Keratinocyte (primary cell): ENCODE measurements around the gene CCT2. TPM values are rescaled to one million over a fixed set of nuclear protein-coding genes. Genes with fewer than 3 reads are reported as not detected.

Experiments used
- DNase-seq: peaks from one replicate; pipeline ENCODE4 v3.0.0-alpha.2; 2011; ENCODE audit warnings: low read depth, missing footprints, low spot score
- FAIRE-seq: peaks from 2 replicates; lab custom pipeline; 2011; peaks lifted over from hg19 to GRCh38; lab: Jason Lieb, UNC
- H2AFZ ChIP-seq: 2 replicates; pipeline ENCODE4 v1.6.0; 2012; ENCODE audit warnings: low read length, control low read depth, inconsistent platforms; ENCODE audit not compliant: control insufficient read depth
- H3K27ac ChIP-seq: 2 replicates; pipeline ENCODE4 v1.5.1; 2011; ENCODE audit warnings: low read length; ENCODE audit not compliant: control insufficient read depth, insufficient read depth
- H3K27me3 ChIP-seq: 3 replicates; pipeline ENCODE4 v1.6.0; 2011; ENCODE audit warnings: low read length; ENCODE audit not compliant: control insufficient read depth, insufficient read depth; ENCODE audit errors: extremely low read depth
- H3K36me3 ChIP-seq, 2 experiments: 2 replicates in 1 of 2; 3 replicates in 1 of 2; pipeline ENCODE4 v1.5.1; 2011; ENCODE audit warnings: low read length in 2 of 2, mild to moderate bottlenecking in 1 of 2; ENCODE audit not compliant: control insufficient read depth in 2 of 2, insufficient read depth in 2 of 2; ENCODE audit errors: extremely low read depth in 1 of 2
- H3K4me1 ChIP-seq: 3 replicates; pipeline ENCODE4 v1.5.1; 2011; ENCODE audit warnings: low read length; ENCODE audit not compliant: control insufficient read depth, insufficient read depth; ENCODE audit errors: extremely low read depth
- H3K4me2 ChIP-seq: 3 replicates; pipeline ENCODE4 v1.6.0; 2011; ENCODE audit warnings: low read depth, low read length; ENCODE audit not compliant: control insufficient read depth, insufficient read depth; ENCODE audit errors: extremely low read depth
- H3K4me3 ChIP-seq, 3 experiments: fragments of 200-600 bp in 1 of 3; sonication (generic) in 1 of 3; 2 replicates in 2 of 3; 3 replicates in 1 of 3; pipeline ENCODE4 v1.5.1; 2011 to 2016; ENCODE audit warnings: low read length in 3 of 3, mild to moderate bottlenecking in 3 of 3, control low read depth in 2 of 3, inconsistent platforms in 1 of 3, low read depth in 1 of 3, mixed read lengths in 1 of 3, mixed run types in 1 of 3, moderate library complexity in 1 of 3; ENCODE audit not compliant: control insufficient read depth in 2 of 3, insufficient read depth in 2 of 3; ENCODE audit errors: extremely low read depth in 1 of 3
- H3K79me2 ChIP-seq: 2 replicates; pipeline ENCODE4 v1.6.0; 2012; ENCODE audit warnings: low read length; ENCODE audit not compliant: control insufficient read depth, insufficient read depth
- H3K9ac ChIP-seq: 3 replicates; pipeline ENCODE4 v1.6.0; 2011; ENCODE audit warnings: low read length; ENCODE audit not compliant: control insufficient read depth, insufficient read depth; ENCODE audit errors: extremely low read depth
- H3K9me1 ChIP-seq: 3 replicates; pipeline ENCODE4 v1.6.0; 2011; ENCODE audit warnings: low read length; ENCODE audit not compliant: control insufficient read depth, insufficient read depth; ENCODE audit errors: extremely low read depth
- H3K9me3 ChIP-seq: 2 replicates; pipeline ENCODE4 v1.5.1; 2012; ENCODE audit warnings: low read depth, low read length; ENCODE audit not compliant: control insufficient read depth
- H4K20me1 ChIP-seq: 3 replicates; pipeline ENCODE4 v1.6.0; 2011; ENCODE audit warnings: low read length; ENCODE audit not compliant: control insufficient read depth, insufficient read depth; ENCODE audit errors: extremely low read depth
- EZH2 ChIP-seq: IDR thresholded peaks from one replicate; pipeline ENCODE4 v1.6.1; 2012; ENCODE audit warnings: inconsistent platforms, mild to moderate bottlenecking, low read length, moderate library complexity
- dilution Hi-C: fragments of 300-500 bp; cut with MboI; formaldehyde crosslinking; loops from one replicate; pipeline ENCODE4 v1.7.0; 2020; ENCODE audit warnings: low sequenced_read_pairs; ENCODE audit not compliant: extremely low pct_ligation_motif_present
- polyA plus RNA-seq, 5 experiments: library from polyadenylated mRNA; depleted of rRNA in 3 of 5; stranded (reverse) in 3 of 5; stranded (forward) in 1 of 5; unstranded in 1 of 5; fragments of >200 nt; gene quantifications; 1 replicate in 1 of 5; 2 replicates in 3 of 5; 3 replicates in 1 of 5; pipeline versions ENCODE4 v1.2.1 to v1.2.3, GENCODE V29; 2011 to 2012; ENCODE audit warnings: missing spikeins in 2 of 5, low read depth in 1 of 5, low replicate concordance in 1 of 5
- TF ChIP-seq, protein P1 (sequence below), 3 experiments: IDR thresholded peaks in 1 of 3; conservative IDR thresholded peaks in 1 of 3; optimal IDR thresholded peaks in 1 of 3; 2 replicates in 2 of 3; 3 replicates in 1 of 3; pipeline versions ENCODE3 to v1.5.1; 2011; ENCODE audit warnings: low read length in 3 of 3, mild to moderate bottlenecking in 3 of 3, moderate library complexity in 2 of 3, control low read depth in 1 of 3, inconsistent platforms in 1 of 3; ENCODE audit not compliant: insufficient read depth in 2 of 3; ENCODE audit errors: extremely low read depth in 1 of 3

The CCT2 gene
- polyA plus RNA-seq, 1 donor (not counting 4 experiments of a cell fraction or from before 2014, with no cell fraction given): 365 TPM

DNA sequence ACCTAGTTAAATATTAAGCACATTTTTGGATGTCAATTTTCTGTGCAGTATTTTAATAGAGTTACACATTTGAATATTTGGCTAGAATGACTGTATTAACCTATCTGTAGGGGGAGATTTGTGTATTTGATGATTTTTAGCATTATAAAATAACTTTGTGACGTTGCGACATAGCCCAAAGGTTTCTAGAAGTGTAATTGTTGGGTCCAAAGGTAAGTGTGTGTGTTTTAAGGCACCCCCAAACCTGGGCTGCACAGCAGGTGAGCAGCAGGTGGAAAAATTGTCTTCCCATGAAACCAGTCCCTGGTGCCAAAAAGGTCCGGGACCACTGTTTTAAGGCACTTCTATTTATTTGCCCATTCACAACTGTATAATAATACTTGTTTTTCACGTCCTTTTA, 3.3 kb downstream of the CCT2 start:
- FAIRE-seq: no peak
- peaks cover 17 to 33% of the 10 kb centered on the region in 2 experiments for H3K36me3 ChIP-seq

DNA sequence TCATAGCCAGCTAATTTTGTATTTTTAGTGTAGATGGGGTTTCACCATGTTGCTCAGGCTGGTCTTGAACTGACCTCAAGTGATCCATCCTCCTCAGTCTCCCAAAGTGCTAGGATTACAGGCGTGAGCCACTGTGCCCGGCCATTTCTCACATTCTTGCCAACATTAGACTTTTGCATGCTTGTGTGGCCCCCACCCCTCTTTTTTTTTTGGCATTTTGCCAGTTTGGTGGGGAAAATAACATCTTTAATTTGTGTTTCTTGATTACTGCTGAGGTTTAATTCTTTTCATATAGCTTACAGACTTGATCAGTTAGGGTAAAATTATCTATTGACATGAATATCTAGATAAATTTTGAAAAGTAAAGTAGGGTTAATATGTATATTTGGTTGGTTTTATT, 3.8 kb downstream of the CCT2 start:
- H3K9me3 ChIP-seq: no peaks in the 10 kb centered on the region
- no peak for DNase-seq
- FAIRE-seq: no peak
- peaks cover 4% of the 10 kb centered on the region for H3K4me1 ChIP-seq
- no peak for TF ChIP-seq EZH2
- TF ChIP-seq, protein P1, sequence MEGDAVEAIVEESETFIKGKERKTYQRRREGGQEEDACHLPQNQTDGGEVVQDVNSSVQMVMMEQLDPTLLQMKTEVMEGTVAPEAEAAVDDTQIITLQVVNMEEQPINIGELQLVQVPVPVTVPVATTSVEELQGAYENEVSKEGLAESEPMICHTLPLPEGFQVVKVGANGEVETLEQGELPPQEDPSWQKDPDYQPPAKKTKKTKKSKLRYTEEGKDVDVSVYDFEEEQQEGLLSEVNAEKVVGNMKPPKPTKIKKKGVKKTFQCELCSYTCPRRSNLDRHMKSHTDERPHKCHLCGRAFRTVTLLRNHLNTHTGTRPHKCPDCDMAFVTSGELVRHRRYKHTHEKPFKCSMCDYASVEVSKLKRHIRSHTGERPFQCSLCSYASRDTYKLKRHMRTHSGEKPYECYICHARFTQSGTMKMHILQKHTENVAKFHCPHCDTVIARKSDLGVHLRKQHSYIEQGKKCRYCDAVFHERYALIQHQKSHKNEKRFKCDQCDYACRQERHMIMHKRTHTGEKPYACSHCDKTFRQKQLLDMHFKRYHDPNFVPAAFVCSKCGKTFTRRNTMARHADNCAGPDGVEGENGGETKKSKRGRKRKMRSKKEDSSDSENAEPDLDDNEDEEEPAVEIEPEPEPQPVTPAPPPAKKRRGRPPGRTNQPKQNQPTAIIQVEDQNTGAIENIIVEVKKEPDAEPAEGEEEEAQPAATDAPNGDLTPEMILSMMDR (optimal IDR thresholded peaks at IDR 0.05 in 1 of 3, IDR thresholded peaks at IDR 0.05 in 1 of 3, conservative IDR thresholded peaks at IDR 0.05 in 1 of 3; ENCODE audit: extremely low read depth in 1 of 3, insufficient read depth in 2 of 3, low read length in 3 of 3): no peak
- H2AFZ ChIP-seq: no peak overlapping the region
- H3K4me3 ChIP-seq: no peak overlapping the region
- no peaks in the 10 kb centered on the region for H3K9me1 ChIP-seq
- peaks cover 4% of the 10 kb centered on the region for H4K20me1 ChIP-seq
- peaks cover 20 to 37% of the 10 kb centered on the region in 2 experiments for H3K36me3 ChIP-seq
- peaks cover 30% of the 10 kb centered on the region for H3K79me2 ChIP-seq
- H3K27me3 ChIP-seq: no peaks in the 10 kb centered on the region
- no peak overlapping the region for H3K9ac ChIP-seq
- no peak overlapping the region for H3K27ac ChIP-seq
- no peak overlapping the region for H3K4me2 ChIP-seq
- dilution Hi-C loops: no loop called here

More for the DNA sequence above, 3.3 kb downstream of the CCT2 start:
- Histone ChIP-seq H2AFZ (no peak overlapping the region), H3K9me1 (no peaks in the 10 kb centered on the region), H3K4me1 (peaks cover 4% of the 10 kb centered on the region), H3K4me3 (no peak overlapping the region), H3K27ac (no peak overlapping the region), H3K27me3 (no peaks in the 10 kb centered on the region), H4K20me1 (peaks cover 4% of the 10 kb centered on the region), H3K79me2 (peaks cover 30% of the 10 kb centered on the region), H3K9ac (no peak overlapping the region), H3K9me3 (no peaks in the 10 kb centered on the region), H3K4me2 (no peak overlapping the region)
- TF ChIP-seq, protein P1 (optimal IDR thresholded peaks at IDR 0.05 in 1 of 3, IDR thresholded peaks at IDR 0.05 in 1 of 3, conservative IDR thresholded peaks at IDR 0.05 in 1 of 3; ENCODE audit: extremely low read depth in 1 of 3, insufficient read depth in 2 of 3, low read length in 3 of 3): no peak
- no peak for TF ChIP-seq EZH2
- no peak for DNase-seq
- dilution Hi-C loops: no loop called here
